Activated CD4-positive, alpha-beta T cell treated with anti-CD3 and anti-CD28 coated beads, Interleukin-2, amount 10 ng/mL, durations not matched to agents 7 days and 5 days (primary cell): ENCODE results near the gene PTPN4. TPM values are rescaled to one million over a fixed set of nuclear protein-coding genes. Genes with fewer than 3 reads are reported as not detected.
"Not testable (repeated sequence)": the region's sequence is repeated elsewhere in the genome, so short reads cannot be mapped to it uniquely, and the experiment has no call there.

Source experiments
- CTCF ChIA-PET: fragments of 350-600 bp; sonication (Branson Sonifier 250); formaldehyde crosslinking; loops from one replicate; lab custom pipeline; 2021; ENCODE audit warnings: antibody characterized with exemption; lab: Charles Lee
- POLR2A ChIA-PET: fragments of 350-600 bp; sonication (Branson Sonifier 250); formaldehyde crosslinking; loops from one replicate; lab custom pipeline; 2021; ENCODE audit warnings: antibody characterized with exemption; lab: Charles Lee
- DNase-seq: peaks from one replicate; pipeline ENCODE4 v3.0.0-alpha.2; 2020
- H3K27ac Mint-ChIP-seq: one replicate; pipeline ENCODE4 v1.8.0; 2021; ENCODE audit warnings: mild to moderate bottlenecking, moderate library complexity, mixed read lengths
- H3K27me3 Mint-ChIP-seq: one replicate; pipeline ENCODE4 v1.8.0; 2021; ENCODE audit warnings: mixed read lengths
- H3K36me3 Mint-ChIP-seq: one replicate; pipeline ENCODE4 v1.8.0; 2021; ENCODE audit warnings: low read depth, mixed read lengths
- H3K4me1 Mint-ChIP-seq: one replicate; pipeline ENCODE4 v1.8.0; 2021; ENCODE audit warnings: mixed read lengths
- H3K4me3 Mint-ChIP-seq: one replicate; pipeline ENCODE4 v1.8.0; 2021; ENCODE audit warnings: mild to moderate bottlenecking, moderate library complexity, mixed read lengths
- H3K9me3 Mint-ChIP-seq: one replicate; pipeline ENCODE4 v1.8.0; 2021; ENCODE audit warnings: mixed read lengths
- total RNA-seq, 2 experiments: library from RNA; stranded (reverse); gene quantifications; one replicate each; pipeline ENCODE4 v1.2.3, GENCODE V29; 2021

The PTPN4 gene
- total RNA-seq, 2 experiments from 2014 or later, result 75.2 to 95.9 TPM

DNA sequence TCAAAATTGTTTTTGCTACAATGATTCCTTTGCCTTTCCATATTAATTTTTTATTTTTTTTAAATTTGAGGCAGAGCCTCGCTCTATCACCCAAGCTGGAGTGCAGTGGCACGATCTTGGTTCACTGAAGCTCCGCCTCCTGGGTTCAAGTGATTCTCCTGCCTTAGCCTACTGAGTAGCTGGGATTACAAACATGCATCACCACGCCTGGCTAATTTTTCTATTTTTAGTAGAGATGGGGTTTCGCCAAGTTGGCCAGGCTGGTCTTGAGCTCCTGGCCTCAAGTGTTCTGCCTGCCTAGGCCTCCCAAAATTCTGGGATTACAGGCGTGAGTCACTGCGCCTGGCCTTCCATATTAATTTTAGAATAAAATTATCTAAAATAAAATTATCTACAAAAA is 41.3 kb downstream of the PTPN4 start:
- H3K27ac Mint-ChIP-seq, result no peak overlapping the region
- CTCF ChIA-PET, result no interaction called here
- no peak for DNase-seq
- H3K27me3 Mint-ChIP-seq, result no peaks in the 10 kb centered on the region
- peaks cover 18% of the 10 kb centered on the region for H3K9me3 Mint-ChIP-seq
- peaks cover 20% of the 10 kb centered on the region for H3K4me1 Mint-ChIP-seq
- H3K36me3 Mint-ChIP-seq, result peaks cover 28% of the 10 kb centered on the region
- POLR2A ChIA-PET, result no interaction called here
- no peak overlapping the region for H3K4me3 Mint-ChIP-seq

DNA sequence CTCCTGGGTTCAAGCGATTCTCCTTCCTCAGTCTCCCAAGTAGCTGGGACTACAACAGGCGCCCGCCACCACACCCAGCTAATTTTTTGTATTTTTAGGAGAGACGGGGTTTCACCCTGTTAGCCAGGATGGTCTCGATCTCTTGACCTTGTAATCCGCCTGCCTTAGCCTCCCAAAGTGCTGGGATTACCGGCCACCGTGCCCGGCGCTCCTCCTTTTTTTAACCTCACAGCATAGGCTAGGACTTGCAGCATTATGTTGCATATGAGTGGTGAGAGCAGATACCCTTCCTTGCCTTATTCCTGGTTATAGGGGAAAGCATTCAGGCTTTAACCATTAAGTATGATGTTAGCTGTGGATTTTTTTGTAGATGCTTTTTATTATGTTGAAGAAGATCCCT is 42.3 kb downstream of the PTPN4 start:
- Mint-ChIP-seq H3K4me1 (peaks cover 23% of the 10 kb centered on the region), H3K9me3 (peaks cover 24% of the 10 kb centered on the region)

DNA sequence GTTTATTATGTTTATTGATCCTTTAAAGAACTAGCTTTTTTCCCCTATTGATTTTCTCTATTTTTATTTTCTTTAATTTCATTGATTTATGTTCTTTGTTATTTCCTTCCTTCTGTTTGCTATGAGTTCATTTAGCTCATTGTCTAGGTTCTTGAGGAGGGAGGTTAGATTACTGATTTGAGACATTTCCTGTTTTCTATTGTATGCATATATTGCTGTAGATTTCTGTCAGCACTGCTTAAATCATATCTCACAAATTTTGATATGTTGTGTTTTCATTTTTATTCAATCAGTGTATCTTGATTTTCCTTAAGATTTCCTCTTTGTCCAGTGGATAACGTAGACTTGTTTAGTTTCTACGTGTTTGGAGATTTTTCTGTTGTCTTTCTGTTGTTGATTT is 43.4 kb downstream of the PTPN4 start:
- peaks cover 34% of the 10 kb centered on the region for H3K36me3 Mint-ChIP-seq
- no peak for DNase-seq
- no peak overlapping the region for H3K4me3 Mint-ChIP-seq
- peaks cover 24% of the 10 kb centered on the region for H3K9me3 Mint-ChIP-seq
- no peak overlapping the region for H3K27ac Mint-ChIP-seq
- peaks cover 23% of the 10 kb centered on the region for H3K4me1 Mint-ChIP-seq
- H3K27me3 Mint-ChIP-seq, result no peaks in the 10 kb centered on the region
- ChIA-PET CTCF (no interaction called here), POLR2A (no interaction called here)

More for the DNA sequence above, 42.3 kb downstream of the PTPN4 start:
- H3K27ac Mint-ChIP-seq, DNase-seq, H3K4me3 Mint-ChIP-seq, H3K27me3 Mint-ChIP-seq, CTCF ChIA-PET, POLR2A ChIA-PET: not testable (repeated sequence)
- H3K36me3 Mint-ChIP-seq, result peaks cover 34% of the 10 kb centered on the region

DNA sequence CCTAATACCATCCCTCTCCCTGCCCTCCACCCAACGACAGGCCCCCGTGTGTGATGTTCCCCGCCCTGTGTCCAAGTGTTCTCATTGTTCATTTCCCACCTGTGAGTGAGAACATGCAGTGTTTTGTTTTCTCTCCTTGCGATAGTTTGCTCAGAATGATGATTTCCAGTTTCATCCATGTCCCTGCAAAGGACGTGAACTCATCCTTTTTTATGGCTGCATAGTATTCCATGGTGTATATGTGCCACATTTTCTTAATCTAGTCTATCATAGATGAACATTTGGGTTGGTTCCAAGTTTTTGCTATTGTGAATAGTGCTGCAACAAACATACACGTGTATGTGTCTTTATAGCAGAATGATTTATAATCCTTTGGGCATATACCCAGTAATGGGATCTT is 44.7 kb downstream of the PTPN4 start:
- H3K36me3 Mint-ChIP-seq, result peaks cover 34% of the 10 kb centered on the region
- H3K9me3 Mint-ChIP-seq, result peaks cover 24% of the 10 kb centered on the region
- DNase-seq, H3K27ac Mint-ChIP-seq, H3K4me3 Mint-ChIP-seq, CTCF ChIA-PET, H3K27me3 Mint-ChIP-seq, POLR2A ChIA-PET: not testable (repeated sequence)
- H3K4me1 Mint-ChIP-seq, result peaks cover 23% of the 10 kb centered on the region

DNA sequence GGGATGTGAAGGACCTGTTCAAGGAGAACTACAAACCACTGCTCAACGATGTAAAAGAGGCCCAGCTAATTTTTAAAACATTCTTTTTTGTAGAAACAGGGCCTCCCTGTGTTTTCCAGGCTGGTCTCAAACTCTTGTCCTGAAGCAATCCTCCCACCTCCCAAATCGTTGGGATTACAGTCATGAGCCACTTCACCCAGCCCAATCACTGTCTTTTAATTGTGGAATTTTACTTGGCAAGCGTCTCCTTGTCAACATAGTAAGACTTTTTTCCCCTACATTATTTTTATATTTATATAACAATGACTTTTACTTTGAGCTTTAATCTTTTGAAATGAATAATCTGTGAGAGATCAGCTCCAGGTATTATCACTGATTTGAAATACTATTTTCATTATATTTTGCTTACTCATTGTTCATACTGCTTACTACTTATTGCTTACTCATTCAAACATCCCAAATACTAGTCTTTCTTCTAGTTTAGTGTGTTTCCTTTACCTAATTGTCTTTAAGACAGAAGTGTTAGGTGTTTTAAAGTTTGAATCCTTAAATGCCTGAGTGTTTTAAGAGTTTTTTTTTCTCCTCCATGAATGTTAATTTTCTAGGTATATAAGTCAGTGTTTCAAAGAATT is 48.9 kb downstream of the PTPN4 start:
- H3K4me3 Mint-ChIP-seq, result no peak overlapping the region

DNA sequence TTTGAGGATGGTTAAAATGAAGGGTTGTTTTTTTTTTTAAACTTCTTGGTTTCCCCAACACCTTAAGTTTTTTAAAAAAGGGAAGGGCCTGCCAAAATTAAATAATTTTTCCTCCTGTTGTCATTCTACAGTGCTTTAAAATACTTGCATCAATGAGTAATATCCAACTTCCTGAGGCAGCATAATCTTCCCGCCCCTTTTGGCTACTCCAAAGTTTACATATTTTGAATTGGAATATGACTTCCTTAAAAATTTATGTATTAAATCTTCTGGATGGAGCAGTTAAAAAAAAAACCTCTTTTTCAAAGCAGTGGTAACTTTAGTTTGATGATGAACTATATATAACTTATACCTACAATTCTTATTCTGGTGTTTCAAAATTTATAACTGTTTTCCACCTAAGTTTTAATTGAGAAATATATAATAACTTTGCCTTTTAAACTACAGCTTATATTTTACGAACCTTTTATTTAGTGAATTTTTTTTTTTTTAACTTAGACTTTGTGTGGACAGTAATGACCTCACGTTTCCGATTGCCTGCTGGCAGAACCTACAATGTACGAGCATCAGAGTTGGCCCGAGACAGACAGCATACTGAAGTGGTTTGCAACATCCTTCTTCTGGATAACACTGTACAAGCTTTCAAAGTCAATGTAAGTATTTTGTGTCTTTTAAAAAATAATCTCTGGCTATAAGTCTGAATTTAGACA is 49.8 kb downstream of the PTPN4 start:
- H3K27me3 Mint-ChIP-seq, result no peaks in the 10 kb centered on the region
- POLR2A ChIA-PET, result interaction anchor here (0.7 kb wide), 1 partner anchor 162 kb away, joined by 5 read pairs; no protein-coding TSS in a partner anchor
- CTCF ChIA-PET, result no interaction called here
- H3K4me1 Mint-ChIP-seq, result peaks cover 4% of the 10 kb centered on the region
- peaks cover 35% of the 10 kb centered on the region for H3K36me3 Mint-ChIP-seq
- no peak for DNase-seq
- peaks cover 15% of the 10 kb centered on the region for H3K9me3 Mint-ChIP-seq
- no peak overlapping the region for H3K4me3 Mint-ChIP-seq
- H3K27ac Mint-ChIP-seq, result no peak overlapping the region

More for the DNA sequence above, 48.9 kb downstream of the PTPN4 start:
- H3K27me3 Mint-ChIP-seq, result no peaks in the 10 kb centered on the region
- no peak for DNase-seq
- ChIA-PET CTCF (interaction anchor here (0.7 kb wide), 1 partner anchor 15 kb away, joined by 3 read pairs; no protein-coding TSS in a partner anchor), POLR2A (no interaction called here)
- H3K4me1 Mint-ChIP-seq, result peaks cover 8% of the 10 kb centered on the region
- peaks cover 35% of the 10 kb centered on the region for H3K36me3 Mint-ChIP-seq
- H3K9me3 Mint-ChIP-seq, result peaks cover 18% of the 10 kb centered on the region
- no peak overlapping the region for H3K27ac Mint-ChIP-seq

DNA sequence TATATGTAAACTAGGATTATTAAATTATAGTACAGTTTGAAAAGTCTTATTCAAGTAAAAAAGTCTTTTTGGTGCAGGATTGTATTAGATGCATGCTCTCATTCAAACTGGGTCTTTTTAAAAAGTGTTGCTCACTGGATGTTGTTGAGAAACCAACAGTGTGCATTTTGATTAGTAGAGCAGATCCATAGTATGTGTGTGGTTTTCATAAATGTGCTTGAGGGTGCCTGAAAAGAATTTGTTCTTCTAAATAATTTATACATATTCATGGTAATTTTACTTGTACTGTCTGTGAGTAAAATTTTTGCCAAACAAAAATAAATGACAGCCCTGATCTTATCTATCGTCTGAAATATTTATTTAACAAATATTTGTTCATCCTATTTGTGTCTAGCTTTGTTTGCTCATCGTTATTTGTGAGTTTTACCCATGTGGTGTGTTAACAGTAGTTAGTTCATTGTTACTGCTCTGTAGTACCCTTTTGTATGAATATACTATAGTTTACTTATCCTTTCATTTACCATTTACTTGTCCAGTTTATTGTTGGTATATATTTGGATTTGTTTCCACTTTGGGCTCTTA is 50.4 kb downstream of the PTPN4 start:
- Mint-ChIP-seq H3K36me3 (peaks cover 32% of the 10 kb centered on the region), H3K27ac (no peak overlapping the region), H3K27me3 (no peaks in the 10 kb centered on the region), H3K4me1 (peaks cover 3% of the 10 kb centered on the region), H3K4me3 (no peak overlapping the region), H3K9me3 (peaks cover 13% of the 10 kb centered on the region)
- no peak for DNase-seq
- CTCF ChIA-PET, result no interaction called here
- POLR2A ChIA-PET, result interaction anchor here (0.7 kb wide), 1 partner anchor 161 kb away, joined by 5 read pairs; no protein-coding TSS in a partner anchor

DNA sequence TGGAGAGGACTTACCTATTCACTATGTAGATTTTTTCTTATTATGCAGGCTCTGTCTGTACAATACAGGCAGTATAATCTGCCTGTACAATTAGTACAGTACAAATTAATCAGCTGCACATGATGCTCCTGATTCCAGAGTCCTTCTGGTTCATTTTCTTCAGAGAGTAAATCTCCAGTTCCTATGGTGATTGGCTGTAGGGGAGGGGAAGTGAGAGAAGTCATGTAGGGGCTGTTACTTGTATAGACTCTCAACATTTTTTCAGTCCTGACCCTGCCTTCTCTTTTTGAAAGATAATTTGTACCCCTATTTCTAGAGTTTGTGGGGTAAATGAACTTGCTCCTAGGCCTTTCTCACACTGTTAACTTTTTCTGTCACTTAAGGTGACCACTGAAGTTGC is 54.5 kb downstream of the PTPN4 start:
- Mint-ChIP-seq H3K27ac (no peak overlapping the region), H3K4me1 (peaks cover 2% of the 10 kb centered on the region), H3K4me3 (no peak overlapping the region), H3K27me3 (no peaks in the 10 kb centered on the region), H3K9me3 (peaks cover 18% of the 10 kb centered on the region), H3K36me3 (peaks cover 45% of the 10 kb centered on the region)
- DNase-seq, result no peak
- CTCF ChIA-PET, result no interaction called here
- POLR2A ChIA-PET, result no interaction called here

DNA sequence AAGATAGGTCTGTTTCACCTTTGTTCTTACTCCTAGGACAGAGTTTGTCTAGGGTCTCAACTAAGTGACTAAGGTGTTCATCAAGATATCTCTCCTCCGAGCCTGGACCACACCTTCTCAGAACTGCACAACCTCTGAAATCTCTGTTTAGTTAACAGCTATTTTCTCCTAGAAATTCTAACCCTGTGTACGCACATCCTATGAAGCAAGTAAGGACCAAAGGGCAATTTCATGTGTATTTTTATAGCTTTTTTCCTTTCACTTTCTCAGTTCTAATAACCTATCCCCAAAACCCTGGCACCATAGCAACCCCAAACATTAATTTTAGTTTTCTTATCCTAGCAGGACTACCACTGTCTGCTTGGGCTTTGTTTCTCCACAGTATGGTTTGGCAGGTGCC is 59.1 kb downstream of the PTPN4 start:
- Mint-ChIP-seq H3K9me3 (peaks cover 18% of the 10 kb centered on the region), H3K27me3 (no peaks in the 10 kb centered on the region), H3K36me3 (peaks cover 43% of the 10 kb centered on the region), H3K4me1 (peaks cover 14% of the 10 kb centered on the region), H3K4me3 (no peak overlapping the region), H3K27ac (no peak overlapping the region)
- no peak for DNase-seq
- POLR2A ChIA-PET, result no interaction called here
- CTCF ChIA-PET, result interaction anchor here (1.5 kb wide), 1 partner anchor 19 kb away, joined by 3 read pairs; no protein-coding TSS in a partner anchor

DNA sequence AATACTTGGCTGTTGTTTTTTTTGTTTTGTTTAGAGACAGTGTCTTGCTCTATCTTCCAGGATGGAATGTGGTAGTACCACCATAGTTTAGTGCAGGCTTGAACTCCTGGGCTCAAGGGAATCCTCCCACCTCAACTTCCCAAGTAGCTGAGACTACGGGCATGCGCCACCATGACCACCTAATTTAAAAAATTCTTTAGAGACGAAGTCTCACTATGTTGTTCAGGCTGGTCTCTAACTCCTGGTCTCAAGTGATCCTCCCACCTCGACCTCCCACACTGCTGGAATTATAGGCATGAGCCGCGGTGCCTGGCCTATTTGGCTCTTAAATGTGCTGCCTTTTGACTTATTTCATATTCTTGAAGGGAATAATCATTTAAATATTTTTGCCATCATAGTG is 60.1 kb downstream of the PTPN4 start:
- H3K4me1 Mint-ChIP-seq, result peaks cover 17% of the 10 kb centered on the region
- DNase-seq, result no peak
- H3K4me3 Mint-ChIP-seq, result no peak overlapping the region
- H3K9me3 Mint-ChIP-seq, result peaks cover 18% of the 10 kb centered on the region
- CTCF ChIA-PET, result interaction anchor here (1.5 kb wide), 1 partner anchor 17 kb away, joined by 3 read pairs; no protein-coding TSS in a partner anchor
- no peaks in the 10 kb centered on the region for H3K27me3 Mint-ChIP-seq
- peaks cover 37% of the 10 kb centered on the region for H3K36me3 Mint-ChIP-seq
- H3K27ac Mint-ChIP-seq, result no peak overlapping the region
- POLR2A ChIA-PET, result no interaction called here

DNA sequence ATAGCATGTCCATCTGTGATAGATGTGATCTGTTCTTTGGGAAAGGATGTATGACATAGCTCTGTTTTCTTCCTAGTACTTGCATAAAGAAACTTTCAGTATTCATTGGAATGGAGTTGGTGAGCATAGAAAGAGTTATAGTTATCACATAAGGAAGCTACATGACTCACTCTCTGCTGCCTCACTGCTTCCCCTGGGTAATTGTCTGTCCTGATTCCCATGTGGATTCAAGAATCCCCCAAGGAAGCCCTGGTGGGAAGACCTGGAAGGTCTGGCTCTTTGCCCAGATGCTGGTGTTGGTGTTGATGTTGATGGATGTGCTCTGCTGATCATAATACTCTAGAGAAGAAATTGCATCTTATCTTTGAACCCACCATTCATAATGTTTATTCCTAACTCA is 60.6 kb downstream of the PTPN4 start:
- POLR2A ChIA-PET, result interaction anchor here (0.6 kb wide), 1 partner anchor 186 kb away, joined by 3 read pairs; no protein-coding TSS in a partner anchor
- Mint-ChIP-seq H3K4me3 (no peak overlapping the region), H3K27me3 (no peaks in the 10 kb centered on the region), H3K36me3 (peaks cover 35% of the 10 kb centered on the region), H3K4me1 (peaks cover 17% of the 10 kb centered on the region), H3K9me3 (peaks cover 18% of the 10 kb centered on the region), H3K27ac (no peak overlapping the region)
- DNase-seq, result no peak
- CTCF ChIA-PET, result interaction anchor here (0.7 to 1.0 kb wide), 2 partner anchors 65 to 493 kb away, joined by 3 read pairs; no protein-coding TSS in a partner anchor

DNA sequence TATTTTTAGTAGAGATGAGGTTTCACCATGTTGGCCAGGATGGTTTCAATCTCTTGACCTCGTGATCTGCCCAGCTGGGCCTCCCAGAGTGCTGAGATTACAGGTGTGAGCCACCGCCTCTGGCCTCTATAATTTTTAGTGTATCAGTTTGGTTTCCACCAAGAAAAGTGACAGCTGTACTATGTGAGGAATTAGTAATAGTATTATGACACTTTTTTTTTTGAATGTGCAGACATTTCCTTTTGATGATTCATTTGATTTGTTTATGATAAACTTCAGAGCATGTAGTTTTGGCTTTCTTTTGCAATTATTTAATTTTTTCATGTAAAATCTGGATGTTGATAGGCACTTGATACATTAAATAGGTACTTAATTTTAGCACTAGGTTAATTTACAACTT is 61.5 kb downstream of the PTPN4 start:
- no peak for DNase-seq
- POLR2A ChIA-PET, result no interaction called here
- H3K27ac Mint-ChIP-seq, result no peak overlapping the region

More for the DNA sequence above, 61.5 kb downstream of the PTPN4 start:
- CTCF ChIA-PET, result interaction anchor here (1.0 kb wide), 1 partner anchor 492 kb away, joined by 3 read pairs; no protein-coding TSS in a partner anchor
- no peak overlapping the region for H3K4me3 Mint-ChIP-seq
- H3K4me1 Mint-ChIP-seq, result peaks cover 19% of the 10 kb centered on the region
- peaks cover 18% of the 10 kb centered on the region for H3K9me3 Mint-ChIP-seq
- H3K27me3 Mint-ChIP-seq, result no peaks in the 10 kb centered on the region
- peaks cover 30% of the 10 kb centered on the region for H3K36me3 Mint-ChIP-seq
